ENCODE measurements around the gene ZNF358. TPM values are rescaled to one million over a fixed set of nuclear protein-coding genes. Genes with fewer than 3 reads are reported as not detected.

ZNF358 gene
- total RNA-seq, 4 donors from 2014 or later, result 95.4 to 168 (median 137) TPM

DNA sequence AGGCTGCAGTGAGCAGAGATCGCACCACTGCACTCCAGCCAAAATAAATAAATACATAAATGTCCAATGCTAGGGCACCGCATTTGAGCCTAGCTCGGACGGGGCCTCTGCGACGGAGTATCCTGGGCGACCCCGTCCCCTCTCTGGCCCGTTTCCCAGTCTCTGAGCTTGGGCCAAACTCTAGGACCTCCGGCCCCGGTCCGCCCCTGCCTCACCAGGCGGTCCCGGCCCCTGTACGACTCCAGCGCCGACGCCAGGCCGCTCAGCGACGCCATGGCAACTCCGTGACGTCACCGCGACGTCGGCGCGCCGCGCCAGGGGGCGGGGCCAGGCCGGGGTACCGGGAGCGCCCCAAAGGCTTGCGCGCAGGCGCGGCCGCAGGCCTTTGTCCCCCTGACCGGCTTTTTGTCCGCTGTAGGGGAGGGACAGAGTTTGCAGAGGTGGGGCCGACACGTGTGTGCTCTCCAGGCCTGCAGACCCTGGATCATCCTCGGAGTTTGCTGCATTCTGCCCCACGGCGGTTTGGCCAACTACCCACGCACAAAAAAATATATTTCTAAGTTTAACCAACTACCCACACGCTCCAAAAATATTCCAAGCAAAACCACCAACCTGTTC is 27.1 kb upstream of the ZNF358 start, which contains the start of gene PEX11G:
Gene PEX11G, minus strand, starts transcription at position 300 of the 618 bp plus-strand sequence. Its CDS starts 25 bp downstream, at position 275.
- 0% methylated on average over 19 of the region's 49 CpGs for WGBS
- no peaks in the 10 kb centered on the region for H3K9me3 ChIP-seq
- H3K27ac ChIP-seq (replicated peaks in 1 of 4), result peak within 1 kb of the TSS; percentile 86 to 88 (median 88)
- peaks cover 0 to 22% (median 17%) of the 10 kb centered on the region in 4 donors for H3K4me1 ChIP-seq
- peak; percentile 97 for DNase-seq (ENCODE audit: extremely low spot score)
- H3K27me3 ChIP-seq, result no peaks in the 10 kb centered on the region
- peaks cover 0 to 15% (median 0%) of the 10 kb centered on the region in 4 donors for H3K36me3 ChIP-seq
- no peak for TF ChIP-seq EP300 (IDR thresholded peaks at IDR 0.05)
- TF ChIP-seq POLR2A (IDR thresholded peaks at IDR 0.05; ENCODE audit: low read depth), result peak; percentile 46
- TF ChIP-seq, protein P1, sequence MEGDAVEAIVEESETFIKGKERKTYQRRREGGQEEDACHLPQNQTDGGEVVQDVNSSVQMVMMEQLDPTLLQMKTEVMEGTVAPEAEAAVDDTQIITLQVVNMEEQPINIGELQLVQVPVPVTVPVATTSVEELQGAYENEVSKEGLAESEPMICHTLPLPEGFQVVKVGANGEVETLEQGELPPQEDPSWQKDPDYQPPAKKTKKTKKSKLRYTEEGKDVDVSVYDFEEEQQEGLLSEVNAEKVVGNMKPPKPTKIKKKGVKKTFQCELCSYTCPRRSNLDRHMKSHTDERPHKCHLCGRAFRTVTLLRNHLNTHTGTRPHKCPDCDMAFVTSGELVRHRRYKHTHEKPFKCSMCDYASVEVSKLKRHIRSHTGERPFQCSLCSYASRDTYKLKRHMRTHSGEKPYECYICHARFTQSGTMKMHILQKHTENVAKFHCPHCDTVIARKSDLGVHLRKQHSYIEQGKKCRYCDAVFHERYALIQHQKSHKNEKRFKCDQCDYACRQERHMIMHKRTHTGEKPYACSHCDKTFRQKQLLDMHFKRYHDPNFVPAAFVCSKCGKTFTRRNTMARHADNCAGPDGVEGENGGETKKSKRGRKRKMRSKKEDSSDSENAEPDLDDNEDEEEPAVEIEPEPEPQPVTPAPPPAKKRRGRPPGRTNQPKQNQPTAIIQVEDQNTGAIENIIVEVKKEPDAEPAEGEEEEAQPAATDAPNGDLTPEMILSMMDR (IDR thresholded peaks at IDR 0.05), result peak in 1 of 3 experiments; percentile 20
- peak; percentile 89 to 91 for TF ChIP-seq POLR2AphosphoS5 (IDR thresholded peaks at IDR 0.05)
- intact Hi-C loops (cut with DNase I), result loop anchor here (5.0 kb wide), 1 partner anchor 33 kb away; the partner anchor contains the start of gene MCOLN1
- H3K4me3 ChIP-seq, result peak within 1 kb of the TSS; percentile 58 to 72 (median 70)

DNA sequence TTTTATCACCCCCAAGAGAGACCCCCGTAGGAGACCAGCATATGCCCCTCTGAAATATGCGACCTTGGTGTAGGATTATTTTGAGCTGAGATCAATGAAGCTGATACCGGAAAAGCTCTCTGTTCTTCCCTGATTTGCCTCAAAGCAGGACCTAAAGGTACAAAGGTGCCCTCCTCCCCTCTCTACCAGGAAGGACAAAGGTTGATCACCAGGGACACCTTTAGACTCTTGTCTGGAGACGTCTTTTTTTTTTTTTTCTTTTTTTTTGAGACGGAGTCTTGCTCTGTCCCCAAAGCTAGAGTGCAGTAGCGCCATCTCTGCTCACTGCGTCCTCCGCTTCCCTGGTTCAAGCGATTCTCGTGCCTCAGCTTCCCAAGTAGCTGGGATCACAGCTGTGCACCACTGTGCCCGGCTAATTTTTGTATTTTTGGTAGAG is 26.3 kb upstream of the ZNF358 start:
- Histone ChIP-seq H3K9me3 (no peaks in the 10 kb centered on the region), H3K27ac (replicated peaks in 1 of 4) (peak overlapping the region; percentile 86 to 88 (median 88)), H3K4me3 (peak overlapping the region in 3 of 4 donors; percentile 58 to 72 (median 69)), H3K36me3 (peaks cover 0 to 9% (median 0%) of the 10 kb centered on the region in 4 donors), H3K27me3 (no peaks in the 10 kb centered on the region), H3K4me1 (peaks cover 6 to 30% (median 21%) of the 10 kb centered on the region in 4 donors)
- intact Hi-C loops (cut with DNase I), result loop anchor here (5.0 kb wide), 2 partner anchors 33 to 43 kb away; partner anchors contain the start of gene MCOLN1
- WGBS, result 83% methylated on average over 11 of the region's 11 CpGs
- TF ChIP-seq POLR2AphosphoS5 (IDR thresholded peaks at IDR 0.05) (no peak), POLR2A (IDR thresholded peaks at IDR 0.05; ENCODE audit: low read depth) (no peak), EP300 (IDR thresholded peaks at IDR 0.05) (no peak)
- TF ChIP-seq, protein P1 (IDR thresholded peaks at IDR 0.05), result no peak
- DNase-seq (ENCODE audit: extremely low spot score), result no peak

DNA sequence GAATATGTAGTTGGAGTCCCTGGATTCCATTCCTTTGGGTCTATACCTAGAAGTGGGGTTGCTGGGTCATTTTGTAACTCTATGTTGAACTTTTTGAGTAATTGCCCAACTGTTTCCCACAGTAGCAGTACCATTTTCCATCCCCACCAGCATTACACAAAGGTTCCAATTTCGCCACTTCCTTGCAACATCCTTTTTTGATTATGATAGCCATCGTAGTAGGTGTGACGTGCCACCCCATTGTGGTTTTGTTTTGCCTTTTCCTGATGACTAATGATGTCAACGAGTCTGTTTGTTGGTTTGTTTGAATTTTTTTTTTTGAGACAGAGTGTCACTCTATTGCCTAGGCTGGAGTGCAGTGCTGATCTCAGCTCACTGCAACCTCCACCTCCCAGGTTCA is 23.8 kb upstream of the ZNF358 start:
- no peak for TF ChIP-seq POLR2AphosphoS5 (IDR thresholded peaks at IDR 0.05)
- no peak for TF ChIP-seq POLR2A (IDR thresholded peaks at IDR 0.05; ENCODE audit: low read depth)
- TF ChIP-seq EP300 (IDR thresholded peaks at IDR 0.05), result no peak
- TF ChIP-seq, protein P1 (IDR thresholded peaks at IDR 0.05), result no peak
- intact Hi-C loops (cut with DNase I), result loop anchor here (5.0 kb wide), 1 partner anchor 40 kb away; no protein-coding TSS in a partner anchor
- Histone ChIP-seq H3K36me3 (no peaks in the 10 kb centered on the region), H3K4me3 (no peak overlapping the region), H3K9me3 (no peaks in the 10 kb centered on the region), H3K27me3 (no peaks in the 10 kb centered on the region), H3K27ac (replicated peaks in 1 of 4) (no peak overlapping the region), H3K4me1 (peaks cover 8 to 34% (median 23%) of the 10 kb centered on the region in 4 donors)
- DNase-seq (ENCODE audit: extremely low spot score), result no peak
- 59% methylated on average over 4 of the region's 4 CpGs for WGBS

DNA sequence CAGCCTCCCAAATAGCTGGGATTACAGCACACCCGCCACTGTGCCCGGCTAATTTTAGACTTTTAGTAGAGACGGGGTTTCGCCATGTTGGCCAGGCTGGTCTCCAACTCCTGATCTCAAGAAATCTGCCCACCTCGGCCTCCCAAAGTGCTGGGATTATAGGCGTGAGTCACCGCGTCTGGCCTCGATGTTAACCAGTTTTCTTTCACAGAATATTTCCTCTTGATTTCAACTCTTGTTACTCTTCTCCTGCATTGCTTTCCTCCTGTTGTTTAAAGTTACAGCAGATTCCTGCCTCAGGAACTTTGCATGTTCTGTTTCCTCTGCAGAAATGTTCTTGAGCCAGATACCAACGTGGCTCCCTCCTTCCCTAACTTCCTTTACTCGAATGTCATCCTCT is 23.3 kb upstream of the ZNF358 start:
- intact Hi-C loops (cut with DNase I), result loop anchor here (5.0 kb wide), 1 partner anchor 40 kb away; no protein-coding TSS in a partner anchor
- TF ChIP-seq EP300 (IDR thresholded peaks at IDR 0.05), result no peak
- TF ChIP-seq POLR2A (IDR thresholded peaks at IDR 0.05; ENCODE audit: low read depth), result no peak
- TF ChIP-seq, protein P1 (IDR thresholded peaks at IDR 0.05), result no peak
- no peak for TF ChIP-seq POLR2AphosphoS5 (IDR thresholded peaks at IDR 0.05)
- H3K4me1 ChIP-seq, result peaks cover 8 to 34% (median 23%) of the 10 kb centered on the region in 4 donors
- H3K9me3 ChIP-seq, result no peaks in the 10 kb centered on the region
- H3K4me3 ChIP-seq, result no peak overlapping the region
- no peak for DNase-seq (ENCODE audit: extremely low spot score)
- no peaks in the 10 kb centered on the region for H3K36me3 ChIP-seq
- WGBS, result 72% methylated on average over 11 of the region's 11 CpGs
- H3K27ac ChIP-seq (replicated peaks in 1 of 4), result no peak overlapping the region
- no peaks in the 10 kb centered on the region for H3K27me3 ChIP-seq

Measured in esophagus muscularis mucosa (tissue), 4 donors.